PC-9 (cell line): ENCODE data around the gene EYS.

ENCODE experiments used
- CTCF ChIP-seq: fragments of 200-600 bp; sonication (generic); conservative IDR thresholded peaks from 2 replicates; pipeline ENCODE4 v1.6.1; 2017; ENCODE audit warnings: mixed run types, antibody characterized with exemption, mild to moderate bottlenecking, moderate library complexity
- EZH2 ChIP-seq: fragments of 200-600 bp; sonication (generic); IDR thresholded peaks from 2 replicates; pipeline ENCODE4 v1.8.0; 2017; ENCODE audit warnings: antibody characterized with exemption, low read depth

DNA sequence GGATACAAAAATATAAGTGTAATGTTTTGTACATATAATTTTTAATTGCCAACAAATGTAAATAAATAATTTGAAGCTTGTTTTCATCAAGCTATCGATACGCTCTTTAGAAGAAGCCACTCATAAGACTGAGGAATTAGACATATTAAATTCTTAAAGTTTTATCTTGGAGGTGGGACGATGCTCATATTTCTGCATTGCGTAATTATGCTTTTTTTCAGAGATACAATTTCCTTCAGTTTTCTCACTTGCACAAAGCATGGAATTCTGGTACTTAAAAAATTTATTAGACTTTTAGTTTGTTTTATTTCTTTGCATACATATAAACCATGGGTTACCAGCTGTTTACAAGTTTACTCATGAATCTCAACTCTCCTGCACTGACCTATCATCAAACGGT lies 980.0 kb downstream of the EYS start:
- TF ChIP-seq CTCF (no peak), EZH2 (no peak)
